MM.1S (cell line): ENCODE results near the gene RAB4B.
"Not testable (repeated sequence)": the region's sequence is repeated elsewhere in the genome, so short reads cannot be mapped to it uniquely, and the experiment has no call there.

Experiments
- DNase-seq: peaks from one replicate; pipeline ENCODE4 v3.0.0-alpha.2; 2015
- H2AFZ ChIP-seq: fragments of 300-600 bp; sonication (generic); 2 replicates; pipeline ENCODE4 v1.6.0; 2016; ENCODE audit warnings: antibody characterized with exemption, low read length
- H3F3A ChIP-seq: fragments of 300-600 bp; sonication (generic); 2 replicates; pipeline ENCODE4 v1.6.1; 2016; ENCODE audit warnings: mild to moderate bottlenecking, antibody characterized with exemption, low read length, moderate library complexity, mixed read lengths; ENCODE audit not compliant: insufficient read depth
- H3K27ac ChIP-seq: fragments of 300-600 bp; sonication (generic); 2 replicates; pipeline ENCODE4 v1.5.1; 2016; ENCODE audit warnings: mild to moderate bottlenecking, low read length
- H3K27me3 ChIP-seq: fragments of 300-600 bp; sonication (generic); replicated peaks from 2 replicates; pipeline ENCODE4 v1.6.0; 2016; ENCODE audit warnings: low read length; ENCODE audit not compliant: insufficient read depth
- H3K36me3 ChIP-seq: fragments of 300-600 bp; sonication (generic); replicated peaks from 2 replicates; pipeline ENCODE4 v1.6.1; 2016; ENCODE audit warnings: mild to moderate bottlenecking, low read length, mixed read lengths; ENCODE audit not compliant: insufficient read depth
- H3K4me1 ChIP-seq: fragments of 300-600 bp; sonication (generic); 2 replicates; pipeline ENCODE4 v1.6.1; 2016; ENCODE audit warnings: low read length, mixed read lengths
- H3K4me2 ChIP-seq: fragments of 300-600 bp; sonication (generic); 2 replicates; pipeline ENCODE4 v1.6.0; 2016; ENCODE audit warnings: low read depth, low read length
- H3K4me3 ChIP-seq: fragments of 300-600 bp; sonication (generic); 2 replicates; pipeline ENCODE4 v1.5.1; 2016; ENCODE audit warnings: low read length, mixed read lengths
- H3K79me2 ChIP-seq: fragments of 300-600 bp; sonication (generic); 2 replicates; pipeline ENCODE4 v1.6.1; 2016; ENCODE audit warnings: mixed run types, low read length, mixed read lengths
- H3K9ac ChIP-seq: fragments of 300-600 bp; sonication (generic); 2 replicates; pipeline ENCODE4 v1.6.1; 2016; ENCODE audit warnings: low read length, mixed read lengths
- H3K9me2 ChIP-seq: fragments of 300-600 bp; sonication (generic); replicated peaks from 2 replicates; pipeline ENCODE4 v1.6.1; 2016; ENCODE audit warnings: mild to moderate bottlenecking, low read length, mixed read lengths; ENCODE audit not compliant: insufficient read depth
- H3K9me3 ChIP-seq: fragments of 300-600 bp; sonication (generic); replicated peaks from 2 replicates; pipeline ENCODE4 v1.6.1; 2016; ENCODE audit warnings: mild to moderate bottlenecking, low read length, mixed read lengths; ENCODE audit not compliant: insufficient read depth
- H4K20me1 ChIP-seq: fragments of 300-600 bp; sonication (generic); 2 replicates; pipeline ENCODE4 v1.6.1; 2016; ENCODE audit warnings: mild to moderate bottlenecking, low read length, moderate library complexity, mixed read lengths; ENCODE audit not compliant: insufficient read depth
- CTCF ChIP-seq: fragments of 300-600 bp; sonication (generic); IDR thresholded peaks from 2 replicates; pipeline ENCODE4 v1.5.1; 2016; ENCODE audit warnings: antibody characterized with exemption, low read length, mixed read lengths
- EZH2 ChIP-seq: fragments of 300-600 bp; sonication (generic); optimal IDR thresholded peaks from 2 replicates; pipeline ENCODE3; 2017; ENCODE audit warnings: low read depth, mild to moderate bottlenecking, antibody characterized with exemption, low read length, mixed read lengths
- EZH2phosphoT487 ChIP-seq: fragments of 300-600 bp; sonication (generic); IDR thresholded peaks from 2 replicates; pipeline ENCODE4 v1.6.1; 2018; ENCODE audit warnings: antibody characterized with exemption, low read length

Gene RAB4B

GRCh38 chr19:40831502-40832430, 53.7 kb downstream of the RAB4B start:
- H3K36me3 ChIP-seq: no peaks in the 10 kb centered on the region
- no peak overlapping the region for H2AFZ ChIP-seq
- no peaks in the 10 kb centered on the region for H3F3A ChIP-seq
- peaks cover 11% of the 10 kb centered on the region for H3K27me3 ChIP-seq
- no peaks in the 10 kb centered on the region for H3K79me2 ChIP-seq
- H3K9ac ChIP-seq: no peak overlapping the region
- TF ChIP-seq EZH2phosphoT487: no peak
- TF ChIP-seq CTCF: no peak
- no peak for TF ChIP-seq EZH2
- no peak for DNase-seq
- H3K4me3 ChIP-seq: no peak overlapping the region
- H3K9me3 ChIP-seq: no peaks in the 10 kb centered on the region
- no peak overlapping the region for H3K27ac ChIP-seq
- H3K4me2 ChIP-seq: no peak overlapping the region
- no peaks in the 10 kb centered on the region for H3K9me2 ChIP-seq
- no peaks in the 10 kb centered on the region for H4K20me1 ChIP-seq
- H3K4me1 ChIP-seq: no peaks in the 10 kb centered on the region

- not testable (repeated sequence) for H3K9me3 ChIP-seq, H3K9me2 ChIP-seq, H3K79me2 ChIP-seq, H3K9ac ChIP-seq, H3K4me1 ChIP-seq, DNase-seq, H4K20me1 ChIP-seq, H3K4me2 ChIP-seq, H3K4me3 ChIP-seq, H2AFZ ChIP-seq, H3K27ac ChIP-seq, H3F3A ChIP-seq, H3K36me3 ChIP-seq
- H3K27me3 ChIP-seq: peaks cover 17% of the 10 kb centered on the region
These were observed 54.4 kb downstream of the RAB4B start for GRCh38 chr19:40832431-40832790.

DNA sequence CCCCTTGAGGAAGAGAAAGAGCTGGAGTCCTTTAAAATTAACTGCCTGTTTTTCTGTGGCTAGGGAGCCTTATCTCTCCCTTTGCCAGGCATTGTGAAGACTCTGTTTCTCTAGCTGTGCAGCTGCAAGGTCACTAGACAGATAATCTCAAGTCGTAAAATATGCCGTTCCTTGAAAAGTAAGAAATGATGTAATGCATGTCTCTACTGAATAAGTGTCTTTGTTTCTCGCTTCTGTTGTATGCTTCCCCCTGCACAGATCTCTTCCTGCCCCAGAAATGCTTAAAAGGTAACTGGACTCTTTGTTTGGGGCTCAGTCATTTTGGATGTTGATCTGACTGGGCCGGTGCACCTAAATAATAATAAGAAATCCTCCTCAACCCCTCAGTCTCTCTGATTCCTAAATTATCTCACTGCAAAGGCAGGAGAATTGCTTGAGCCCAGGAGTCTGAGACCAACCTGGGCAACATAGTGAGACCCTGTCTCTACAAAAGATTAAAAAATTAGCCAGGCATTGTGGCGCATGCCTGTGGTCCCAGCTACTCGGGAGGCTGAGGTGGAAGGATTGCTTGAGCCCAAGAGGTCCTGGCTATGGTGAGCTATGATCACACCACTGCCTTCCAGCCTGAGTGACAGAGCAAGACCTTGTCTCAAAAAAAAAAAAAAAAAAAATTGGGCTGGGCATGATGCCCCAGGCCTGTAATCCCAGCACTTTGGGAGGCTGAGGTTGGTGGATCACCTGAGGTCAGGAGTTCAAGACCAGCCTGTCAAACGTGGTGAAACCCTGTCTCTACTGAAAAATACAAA, 55.9 kb downstream of the RAB4B start:
- H3K4me3 ChIP-seq, H2AFZ ChIP-seq, H3K79me2 ChIP-seq, H3K4me2 ChIP-seq, H3F3A ChIP-seq, DNase-seq, H3K9me3 ChIP-seq, H3K36me3 ChIP-seq, H4K20me1 ChIP-seq, H3K4me1 ChIP-seq, H3K9me2 ChIP-seq, H3K27ac ChIP-seq, H3K9ac ChIP-seq: not testable (repeated sequence)
- H3K27me3 ChIP-seq: peaks cover 23% of the 10 kb centered on the region

GRCh38 chr19:40836754-40837429, 58.8 kb downstream of the RAB4B start:
- Histone ChIP-seq H3K4me1 (no peaks in the 10 kb centered on the region), H3K27me3 (peaks cover 20% of the 10 kb centered on the region), H3K4me3 (no peak overlapping the region), H3K27ac (no peak overlapping the region), H3K9ac (no peak overlapping the region), H3K4me2 (no peak overlapping the region), H4K20me1 (no peaks in the 10 kb centered on the region), H2AFZ (no peak overlapping the region), H3K9me3 (no peaks in the 10 kb centered on the region), H3K79me2 (no peaks in the 10 kb centered on the region), H3K36me3 (no peaks in the 10 kb centered on the region), H3F3A (no peaks in the 10 kb centered on the region), H3K9me2 (no peaks in the 10 kb centered on the region)
- TF ChIP-seq EZH2 (no peak), CTCF (no peak), EZH2phosphoT487 (no peak)
- DNase-seq: no peak

DNA sequence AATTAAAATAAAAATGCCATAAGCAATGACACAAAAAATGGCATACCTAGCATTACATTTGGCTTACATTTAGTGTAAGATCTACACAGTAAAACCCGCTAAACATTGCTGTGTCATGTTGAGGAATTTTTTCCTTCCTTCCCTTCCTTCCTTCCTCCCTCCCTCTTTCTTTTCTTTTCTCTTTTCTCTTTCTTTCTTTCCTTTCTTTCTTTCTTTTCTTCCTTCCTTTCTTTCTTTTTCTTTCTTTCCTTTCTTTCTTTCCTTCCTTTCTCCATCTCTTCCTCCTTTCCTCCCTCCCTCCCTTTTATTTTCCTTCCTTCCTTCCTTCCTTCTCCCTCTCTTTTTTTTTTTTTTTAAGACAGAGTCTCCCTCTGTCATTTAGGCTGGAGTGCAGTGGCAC, 60.4 kb downstream of the RAB4B start:
- not testable (repeated sequence) for H3K4me3 ChIP-seq, DNase-seq, H3K4me2 ChIP-seq, H2AFZ ChIP-seq, H3F3A ChIP-seq, H3K4me1 ChIP-seq, H3K36me3 ChIP-seq, H3K27ac ChIP-seq, H3K79me2 ChIP-seq, H3K9me3 ChIP-seq, H4K20me1 ChIP-seq, H3K9me2 ChIP-seq, H3K9ac ChIP-seq
- peaks cover 17% of the 10 kb centered on the region for H3K27me3 ChIP-seq
